Esophagus muscularis mucosa (tissue), 3 donors: ENCODE measurements around the gene BTAF1.

Experiments
- POLR2A ChIP-seq: fragments of 450-650 bp; IDR thresholded peaks from one replicate; pipeline ENCODE4 v1.6.1; 2017; ENCODE audit warnings: antibody characterized with exemption, moderate library complexity, mild to moderate bottlenecking, low read depth
- POLR2AphosphoS5 ChIP-seq, 2 donors: sonication (generic); formaldehyde crosslinking; IDR thresholded peaks; one replicate each; pipeline ENCODE4 v1.6.1; 2017; ENCODE audit warnings: antibody characterized with exemption in 2 of 2
- TF ChIP-seq, protein P1 (sequence below), 3 experiments: fragments of 200-600 bp in 2 of 3; fragments of 450-650 bp in 1 of 3; sonication (generic) in 2 of 3; IDR thresholded peaks; one replicate each; pipeline ENCODE4 v1.5.1; 2017 to 2019; ENCODE audit warnings: antibody characterized with exemption in 3 of 3, mild to moderate bottlenecking in 2 of 3, moderate library complexity in 1 of 3

DNA sequence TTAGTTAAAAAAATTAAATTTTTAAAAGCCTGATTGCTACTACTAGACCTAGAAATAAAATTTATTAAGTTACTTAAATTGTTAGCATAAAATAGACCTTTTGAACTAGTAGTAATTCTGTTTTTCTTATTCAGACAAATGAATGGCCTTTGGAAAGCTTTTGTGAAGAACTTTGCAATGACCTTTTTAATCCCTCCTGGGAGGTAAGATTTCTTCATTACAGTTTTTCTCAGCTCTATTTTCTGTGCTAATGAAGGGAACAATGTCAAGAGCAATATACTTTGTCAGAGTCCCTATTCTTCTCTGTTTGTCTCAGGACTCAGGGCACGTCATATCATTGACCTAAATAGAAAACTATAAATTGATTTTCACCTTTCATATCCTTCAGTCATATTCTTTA is 33.5 kb downstream of the BTAF1 start:
- TF ChIP-seq, protein P1, sequence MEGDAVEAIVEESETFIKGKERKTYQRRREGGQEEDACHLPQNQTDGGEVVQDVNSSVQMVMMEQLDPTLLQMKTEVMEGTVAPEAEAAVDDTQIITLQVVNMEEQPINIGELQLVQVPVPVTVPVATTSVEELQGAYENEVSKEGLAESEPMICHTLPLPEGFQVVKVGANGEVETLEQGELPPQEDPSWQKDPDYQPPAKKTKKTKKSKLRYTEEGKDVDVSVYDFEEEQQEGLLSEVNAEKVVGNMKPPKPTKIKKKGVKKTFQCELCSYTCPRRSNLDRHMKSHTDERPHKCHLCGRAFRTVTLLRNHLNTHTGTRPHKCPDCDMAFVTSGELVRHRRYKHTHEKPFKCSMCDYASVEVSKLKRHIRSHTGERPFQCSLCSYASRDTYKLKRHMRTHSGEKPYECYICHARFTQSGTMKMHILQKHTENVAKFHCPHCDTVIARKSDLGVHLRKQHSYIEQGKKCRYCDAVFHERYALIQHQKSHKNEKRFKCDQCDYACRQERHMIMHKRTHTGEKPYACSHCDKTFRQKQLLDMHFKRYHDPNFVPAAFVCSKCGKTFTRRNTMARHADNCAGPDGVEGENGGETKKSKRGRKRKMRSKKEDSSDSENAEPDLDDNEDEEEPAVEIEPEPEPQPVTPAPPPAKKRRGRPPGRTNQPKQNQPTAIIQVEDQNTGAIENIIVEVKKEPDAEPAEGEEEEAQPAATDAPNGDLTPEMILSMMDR (IDR thresholded peaks at IDR 0.05), result no peak
- TF ChIP-seq POLR2AphosphoS5 (IDR thresholded peaks at IDR 0.05) (no peak), POLR2A (no peak)
